NCI-H187 (cell line): Measurements from ENCODE around the gene ALMS1.
"Not testable (repeated sequence)": the region's sequence is repeated elsewhere in the genome, so short reads cannot be mapped to it uniquely, and the experiment has no call there.

Experiments used
- DNase-seq, 2 experiments: peaks; one replicate each; lab custom pipeline; 2025; lab: John Stamatoyannopoulos, UW

Gene ALMS1, protein sequence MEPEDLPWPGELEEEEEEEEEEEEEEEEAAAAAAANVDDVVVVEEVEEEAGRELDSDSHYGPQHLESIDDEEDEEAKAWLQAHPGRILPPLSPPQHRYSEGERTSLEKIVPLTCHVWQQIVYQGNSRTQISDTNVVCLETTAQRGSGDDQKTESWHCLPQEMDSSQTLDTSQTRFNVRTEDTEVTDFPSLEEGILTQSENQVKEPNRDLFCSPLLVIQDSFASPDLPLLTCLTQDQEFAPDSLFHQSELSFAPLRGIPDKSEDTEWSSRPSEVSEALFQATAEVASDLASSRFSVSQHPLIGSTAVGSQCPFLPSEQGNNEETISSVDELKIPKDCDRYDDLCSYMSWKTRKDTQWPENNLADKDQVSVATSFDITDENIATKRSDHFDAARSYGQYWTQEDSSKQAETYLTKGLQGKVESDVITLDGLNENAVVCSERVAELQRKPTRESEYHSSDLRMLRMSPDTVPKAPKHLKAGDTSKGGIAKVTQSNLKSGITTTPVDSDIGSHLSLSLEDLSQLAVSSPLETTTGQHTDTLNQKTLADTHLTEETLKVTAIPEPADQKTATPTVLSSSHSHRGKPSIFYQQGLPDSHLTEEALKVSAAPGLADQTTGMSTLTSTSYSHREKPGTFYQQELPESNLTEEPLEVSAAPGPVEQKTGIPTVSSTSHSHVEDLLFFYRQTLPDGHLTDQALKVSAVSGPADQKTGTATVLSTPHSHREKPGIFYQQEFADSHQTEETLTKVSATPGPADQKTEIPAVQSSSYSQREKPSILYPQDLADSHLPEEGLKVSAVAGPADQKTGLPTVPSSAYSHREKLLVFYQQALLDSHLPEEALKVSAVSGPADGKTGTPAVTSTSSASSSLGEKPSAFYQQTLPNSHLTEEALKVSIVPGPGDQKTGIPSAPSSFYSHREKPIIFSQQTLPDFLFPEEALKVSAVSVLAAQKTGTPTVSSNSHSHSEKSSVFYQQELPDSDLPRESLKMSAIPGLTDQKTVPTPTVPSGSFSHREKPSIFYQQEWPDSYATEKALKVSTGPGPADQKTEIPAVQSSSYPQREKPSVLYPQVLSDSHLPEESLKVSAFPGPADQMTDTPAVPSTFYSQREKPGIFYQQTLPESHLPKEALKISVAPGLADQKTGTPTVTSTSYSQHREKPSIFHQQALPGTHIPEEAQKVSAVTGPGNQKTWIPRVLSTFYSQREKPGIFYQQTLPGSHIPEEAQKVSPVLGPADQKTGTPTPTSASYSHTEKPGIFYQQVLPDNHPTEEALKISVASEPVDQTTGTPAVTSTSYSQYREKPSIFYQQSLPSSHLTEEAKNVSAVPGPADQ (N-terminal part only)

DNA sequence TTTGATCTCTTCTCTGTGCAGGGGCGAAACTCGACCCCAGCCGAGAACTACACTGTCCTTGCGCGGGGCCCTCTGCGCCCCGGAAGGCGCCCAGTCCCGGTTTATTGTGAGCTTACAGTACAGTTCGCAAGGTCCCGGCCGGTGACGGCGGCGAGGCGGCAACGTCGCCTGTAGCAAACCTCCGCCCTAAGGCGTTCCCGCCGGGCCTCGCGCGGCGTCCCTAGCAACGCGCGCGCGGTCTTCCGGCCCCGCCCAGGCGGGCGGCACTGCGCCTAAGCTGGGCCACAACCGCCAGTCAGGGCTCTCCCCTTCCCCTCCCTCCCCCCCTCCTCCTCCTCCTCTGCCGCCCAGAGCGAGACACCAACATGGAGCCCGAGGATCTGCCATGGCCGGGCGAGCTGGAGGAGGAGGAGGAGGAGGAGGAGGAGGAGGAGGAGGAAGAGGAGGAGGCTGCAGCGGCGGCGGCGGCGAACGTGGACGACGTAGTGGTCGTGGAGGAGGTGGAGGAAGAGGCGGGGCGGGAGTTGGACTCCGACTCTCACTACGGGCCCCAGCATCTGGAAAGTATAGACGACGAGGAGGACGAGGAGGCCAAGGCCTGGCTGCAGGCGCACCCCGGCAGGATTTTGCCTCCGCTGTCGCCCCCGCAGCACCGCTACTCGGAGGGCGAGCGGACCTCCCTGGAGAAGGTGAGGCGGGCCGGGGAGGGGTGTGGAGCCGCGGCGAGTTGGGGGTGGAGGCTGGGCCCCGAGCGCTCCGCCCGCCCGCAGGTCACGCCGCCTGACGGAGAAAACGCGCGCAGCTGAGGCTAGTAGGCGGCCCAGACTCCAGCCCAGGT is at the start of gene ALMS1:
Gene ALMS1, plus strand, starts transcription at position 333 of the 838 bp plus-strand sequence. Its CDS starts 33 bp downstream, at position 366.
- peak; percentile 48 to 78 for DNase-seq

DNA sequence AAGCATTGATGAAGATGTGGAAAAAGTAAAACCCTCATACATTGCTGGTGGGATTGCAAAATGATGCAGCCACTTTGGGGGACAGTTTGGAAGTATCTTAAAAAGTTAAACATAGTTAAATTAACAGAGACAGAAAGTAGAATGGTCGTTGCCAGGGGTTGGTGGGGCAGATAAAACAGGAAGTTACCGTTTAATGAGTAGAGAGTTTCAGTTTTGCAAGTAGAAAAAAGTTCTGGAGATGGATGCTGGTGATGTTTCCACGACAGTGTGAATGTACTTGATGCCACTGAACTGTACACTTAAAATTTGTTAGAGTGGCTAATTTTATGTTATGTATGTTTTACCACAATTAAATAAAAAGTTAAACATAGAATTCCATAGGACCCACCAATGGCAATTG is 47.8 kb upstream of the ALMS1 start:
- DNase-seq: no peak

DNA sequence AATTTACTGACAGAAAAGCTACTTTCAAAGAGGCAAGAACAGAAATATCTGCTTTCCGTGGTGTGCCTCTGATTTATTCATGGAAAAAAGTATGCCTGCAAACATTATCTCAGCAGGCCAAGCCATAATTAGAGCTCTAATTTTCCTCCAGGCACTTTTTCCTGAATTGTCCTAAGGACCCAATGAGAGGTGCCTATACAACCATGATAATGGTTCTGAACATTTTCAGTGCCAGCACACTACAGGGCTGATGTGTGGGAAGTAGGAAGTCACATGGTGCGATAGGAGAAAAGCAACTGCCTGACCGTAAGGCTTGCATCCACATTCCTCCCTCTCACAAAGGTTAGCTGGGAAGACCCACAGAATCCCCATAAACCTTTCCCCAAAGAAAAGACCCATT is 46.4 kb upstream of the ALMS1 start:
- no peak for DNase-seq

DNA sequence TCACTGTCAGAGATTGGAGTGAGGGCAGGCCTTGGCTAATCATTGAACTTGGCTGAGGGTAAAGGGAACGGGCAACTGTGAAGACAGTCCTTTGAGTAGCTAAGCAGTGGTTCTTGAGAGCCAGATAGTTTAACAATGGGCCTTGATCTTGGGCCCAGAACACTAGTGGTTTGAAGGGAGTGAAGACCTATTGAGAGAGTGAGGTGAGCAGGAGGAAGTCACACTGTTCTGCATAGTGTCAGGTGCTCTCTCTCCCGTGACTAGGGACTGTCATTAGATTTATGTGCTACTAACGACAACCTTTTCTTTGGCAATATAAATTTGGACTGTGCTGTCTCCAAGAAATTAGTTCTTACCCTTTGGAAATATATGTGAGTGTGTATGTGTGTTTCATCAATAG is 44.6 kb upstream of the ALMS1 start:
- no peak for DNase-seq

DNA sequence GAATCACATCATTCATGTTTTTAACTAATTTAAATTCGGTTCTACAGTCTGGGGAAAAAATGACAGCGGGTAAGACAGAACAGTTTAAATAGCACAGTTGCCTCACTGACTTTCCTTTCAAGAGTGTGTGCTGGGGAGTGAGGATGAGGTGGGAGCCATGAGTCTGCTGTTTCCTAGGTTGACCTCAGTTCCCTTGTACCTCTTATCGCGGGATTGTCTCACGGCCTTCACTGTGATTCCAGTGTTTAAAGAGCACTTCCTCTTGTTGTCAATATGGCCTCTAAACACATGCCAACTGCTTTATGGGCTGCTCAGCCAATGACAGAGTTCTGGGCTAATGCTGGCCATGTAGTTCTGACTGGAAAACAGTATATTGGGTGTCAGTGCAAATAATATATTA is 41.6 kb upstream of the ALMS1 start:
- DNase-seq: no peak

DNA sequence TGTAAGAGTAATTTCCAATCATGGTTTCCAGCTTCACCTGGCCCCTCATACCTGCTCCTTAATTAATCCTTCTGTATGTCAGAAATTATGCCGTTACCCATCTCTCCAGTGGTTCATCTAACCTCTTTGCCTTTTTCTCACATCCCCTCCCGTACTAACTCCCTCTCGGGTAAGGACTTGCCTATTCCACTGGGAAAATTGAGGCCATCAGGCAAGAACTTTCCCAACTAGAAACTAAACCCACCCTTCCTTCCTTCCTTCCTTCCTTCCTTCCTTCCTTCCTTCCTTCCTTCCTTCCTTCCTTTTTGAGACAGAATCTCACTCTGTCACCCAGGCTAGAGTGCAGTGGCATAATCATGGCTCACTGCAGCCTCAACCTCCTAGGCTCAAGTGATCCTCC is 40.9 kb upstream of the ALMS1 start:
- DNase-seq: not testable (repeated sequence)

DNA sequence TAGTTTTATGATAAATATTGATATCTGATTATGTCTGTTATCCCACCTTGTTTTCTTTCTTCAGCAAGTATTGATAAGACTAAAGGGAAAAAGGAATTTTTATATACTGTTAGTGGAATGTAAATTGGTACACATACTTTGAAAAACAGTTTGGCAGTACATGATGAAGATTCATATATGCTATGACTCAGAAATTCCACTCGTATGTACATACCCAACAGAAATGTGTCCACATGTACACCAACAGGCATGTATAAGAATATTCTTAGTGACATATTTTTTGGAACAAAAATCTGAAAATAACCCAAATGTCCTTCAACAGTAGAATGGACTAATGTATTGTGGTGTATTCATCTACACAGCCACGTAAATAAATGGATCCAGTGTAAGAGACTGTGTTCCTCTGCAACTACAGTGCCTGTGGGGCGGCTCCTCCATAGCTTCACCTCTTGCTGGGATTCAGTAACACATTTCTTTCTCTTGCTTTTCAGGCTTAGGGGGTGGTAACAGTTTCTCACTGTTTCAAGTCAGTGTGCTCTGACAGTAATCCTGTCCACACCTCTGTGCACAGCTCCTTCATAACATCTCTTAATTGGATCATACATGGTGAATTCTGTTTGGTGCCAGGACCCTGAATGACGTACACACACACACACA is 35.5 kb upstream of the ALMS1 start:
- DNase-seq: no peak

DNA sequence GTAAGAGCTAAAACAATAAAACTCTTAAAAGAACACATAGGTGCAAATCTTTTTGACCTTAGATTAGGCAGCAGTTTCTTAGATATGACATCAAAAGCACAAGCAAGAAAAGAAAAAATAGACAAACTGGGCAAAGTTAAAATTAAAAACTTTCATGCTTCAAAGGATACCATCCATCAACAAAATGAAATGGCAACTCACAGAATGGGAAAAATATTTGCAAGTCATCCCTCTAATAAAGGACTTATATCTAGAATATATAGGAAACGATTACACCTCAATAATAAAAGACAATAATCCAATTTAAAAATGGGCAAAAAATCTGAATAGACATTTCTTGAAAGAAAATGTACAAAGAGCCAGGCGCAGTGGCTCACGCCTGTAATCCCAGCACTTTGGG is 29.5 kb upstream of the ALMS1 start:
- no peak for DNase-seq

DNA sequence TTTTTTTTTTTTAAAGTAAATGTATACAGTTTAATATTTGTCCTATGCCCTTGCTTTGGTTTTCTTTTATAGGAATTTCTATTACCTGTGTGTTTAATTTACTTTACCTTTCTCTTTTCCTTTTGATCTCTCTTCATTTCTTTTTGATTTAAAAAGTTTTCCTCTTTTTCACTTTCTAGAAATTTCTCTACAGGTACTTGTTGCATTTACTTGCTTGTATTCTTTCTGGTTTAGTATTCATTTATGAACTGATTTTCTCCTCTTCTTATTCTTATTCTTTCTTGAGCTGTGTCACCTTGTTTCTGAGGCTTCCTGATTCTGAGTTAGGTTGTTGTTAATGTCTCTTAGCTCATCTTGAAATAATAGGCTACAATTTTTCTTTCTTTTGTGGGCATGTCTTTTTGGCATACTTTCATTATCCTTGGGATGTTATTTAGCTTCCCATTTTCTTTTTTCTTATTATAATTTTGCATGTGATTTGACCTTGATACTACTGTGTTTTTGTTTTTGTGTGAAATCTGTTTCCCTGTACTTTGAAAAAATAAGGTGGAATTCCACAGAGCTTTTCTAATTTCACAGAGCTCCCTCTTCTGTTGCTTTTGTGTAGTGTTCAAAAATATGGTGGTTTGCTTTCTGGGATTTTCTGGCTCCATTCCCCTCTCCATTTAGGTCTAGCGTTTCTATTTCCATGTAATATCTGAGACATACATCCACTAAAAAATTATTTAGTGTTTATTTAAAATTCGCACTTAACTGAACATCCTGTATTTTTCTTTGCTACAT is 25.5 kb upstream of the ALMS1 start:
- DNase-seq: no peak

DNA sequence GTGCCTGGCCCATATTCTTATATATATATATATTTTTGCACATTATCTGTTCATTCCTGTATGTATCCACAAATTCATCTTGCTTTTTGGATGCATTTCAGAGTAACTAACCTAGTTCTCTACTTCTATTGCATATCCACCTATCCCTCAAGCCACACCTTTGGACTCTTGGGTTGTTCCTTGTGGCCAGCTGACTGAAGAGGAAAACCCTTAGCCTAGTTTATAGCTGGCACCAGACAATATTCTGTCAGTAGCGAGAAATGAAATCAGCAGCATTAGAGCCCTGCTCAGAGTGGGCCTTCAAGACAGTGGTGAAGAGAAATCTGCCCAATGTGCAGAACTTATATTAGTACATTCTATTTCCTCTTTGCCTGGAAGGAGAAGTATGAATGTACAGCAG is 19.6 kb upstream of the ALMS1 start:
- no peak for DNase-seq

DNA sequence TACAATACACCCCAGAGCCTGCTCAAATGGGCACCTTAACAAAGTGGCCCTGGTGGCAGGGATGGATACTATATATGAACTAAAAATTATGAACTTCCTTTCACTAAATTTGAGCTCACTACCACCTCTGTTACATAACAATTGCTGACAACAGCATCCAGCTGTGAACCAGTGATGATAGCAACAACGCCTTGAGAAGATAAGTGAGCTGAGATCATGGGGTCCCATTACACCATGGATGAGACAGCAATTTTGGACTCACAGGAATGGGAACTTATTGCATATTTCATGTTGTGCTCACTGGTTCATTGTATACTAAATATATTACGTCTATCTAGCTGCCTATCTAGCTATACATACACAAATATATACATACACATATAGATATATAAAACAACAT is 16.9 kb upstream of the ALMS1 start:
- no peak for DNase-seq

DNA sequence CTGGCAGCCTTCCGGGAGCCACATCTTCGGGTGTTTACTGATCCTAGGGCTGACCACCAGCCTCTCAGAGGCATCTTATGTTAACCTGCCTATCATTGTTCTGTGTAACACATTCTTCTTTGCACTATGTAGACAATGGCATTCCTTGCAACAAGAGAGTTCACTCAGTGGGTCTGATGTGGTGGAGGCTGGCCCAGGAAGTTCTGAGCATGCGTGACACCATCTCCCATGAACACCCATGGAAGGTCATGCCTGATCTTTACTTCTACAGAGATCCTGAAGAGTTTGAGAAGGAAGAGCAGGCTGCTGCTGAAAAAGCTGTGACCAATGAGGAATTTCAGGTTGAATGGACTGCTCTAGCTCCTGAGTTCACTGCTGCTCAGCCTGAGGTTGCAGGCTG is 15.3 kb upstream of the ALMS1 start:
- DNase-seq: no peak

DNA sequence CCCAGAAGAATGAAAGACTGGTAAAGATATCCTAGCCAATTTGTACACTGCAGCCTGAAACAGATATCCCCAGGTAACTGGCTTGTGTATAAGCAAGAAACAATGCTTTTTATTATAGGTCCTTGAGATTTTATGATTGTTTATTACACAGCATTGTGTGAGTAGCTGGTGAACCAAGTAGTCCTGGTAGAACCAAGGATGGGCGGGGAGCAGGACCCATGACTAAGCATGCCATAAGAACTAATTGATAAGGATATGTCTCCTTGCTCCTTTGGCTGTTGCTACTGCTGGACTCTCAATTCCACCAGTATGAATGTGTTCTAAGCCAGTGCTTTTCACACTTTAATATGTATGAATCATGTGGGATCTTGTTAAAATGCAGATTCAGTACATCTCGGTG is 12.3 kb upstream of the ALMS1 start:
- DNase-seq: no peak

DNA sequence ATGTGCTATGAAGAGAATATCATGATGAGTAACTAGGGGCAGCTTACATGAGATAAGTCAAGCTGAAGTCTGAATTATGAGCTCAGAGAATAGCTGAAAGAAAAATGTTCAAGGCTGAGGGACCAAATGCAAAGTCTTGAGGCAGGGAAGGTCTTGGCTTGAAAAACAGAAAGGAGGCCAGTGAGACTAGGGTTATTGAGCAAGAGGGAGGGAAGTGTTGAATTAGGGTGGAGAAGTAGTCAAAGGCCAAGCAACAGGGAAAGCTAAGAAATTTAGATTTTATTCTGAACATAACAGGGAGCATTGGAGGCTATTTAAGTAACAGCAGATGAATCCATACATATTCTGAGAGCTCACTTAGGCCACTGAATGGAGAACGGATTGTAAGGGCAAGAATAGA is 11.4 kb upstream of the ALMS1 start:
- DNase-seq: no peak

DNA sequence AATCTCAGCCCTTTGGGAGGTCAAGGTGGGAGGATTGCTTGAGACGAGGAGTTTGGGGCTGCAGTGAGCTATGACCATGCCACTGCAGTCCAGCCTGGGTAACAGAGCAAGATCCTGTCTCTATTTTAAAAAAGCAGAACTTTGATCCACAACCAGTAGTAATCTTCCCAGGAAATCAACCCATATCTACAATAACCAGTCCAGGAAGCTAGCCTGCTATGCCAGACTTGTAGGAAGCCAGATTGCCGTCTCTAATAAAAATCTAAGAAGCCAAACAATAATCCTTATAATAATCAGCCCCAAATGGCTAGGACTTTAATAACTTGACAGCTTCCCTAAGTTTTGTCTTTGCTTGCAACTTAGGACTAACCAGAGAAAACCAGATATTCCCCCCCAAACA is 9.0 kb upstream of the ALMS1 start:
- no peak for DNase-seq

DNA sequence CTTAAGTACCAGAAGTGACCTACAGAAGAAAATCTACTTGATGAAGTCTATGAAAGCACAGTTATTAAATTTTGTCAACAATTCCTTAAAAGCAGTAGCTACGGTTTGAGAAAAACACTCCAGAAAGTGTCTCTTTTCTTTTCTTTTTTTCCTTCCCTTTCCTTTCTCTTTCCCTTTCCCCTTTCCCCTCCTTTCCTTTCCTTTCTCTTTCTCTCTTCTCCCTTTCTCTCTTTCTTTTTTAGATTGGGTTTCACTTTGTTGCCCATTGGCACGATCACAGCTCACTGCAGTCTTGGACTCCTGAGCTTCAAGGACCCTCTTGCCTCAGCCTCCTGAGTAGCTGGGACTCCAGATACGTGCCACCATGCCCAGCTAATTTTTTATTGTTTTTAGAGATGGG is 2.6 kb upstream of the ALMS1 start:
- no peak for DNase-seq

DNA sequence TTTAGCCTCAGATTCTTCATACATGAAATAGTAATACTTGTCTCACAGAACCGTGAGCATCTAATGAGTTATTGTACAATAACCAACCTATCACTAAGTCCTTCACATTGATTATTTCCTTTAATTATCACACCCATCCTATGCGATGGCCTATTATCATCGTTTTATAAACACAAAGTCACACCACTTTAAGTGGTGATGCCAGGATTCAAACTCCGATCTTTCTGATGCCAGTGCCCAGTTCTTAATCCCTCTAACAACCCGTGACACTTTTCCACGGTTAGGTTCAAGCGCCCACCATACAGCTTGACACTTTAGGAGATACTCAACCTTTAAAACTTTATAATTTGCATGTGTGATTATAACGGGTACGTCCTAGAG is 523 bp upstream of the ALMS1 start:
- DNase-seq: no peak

DNA sequence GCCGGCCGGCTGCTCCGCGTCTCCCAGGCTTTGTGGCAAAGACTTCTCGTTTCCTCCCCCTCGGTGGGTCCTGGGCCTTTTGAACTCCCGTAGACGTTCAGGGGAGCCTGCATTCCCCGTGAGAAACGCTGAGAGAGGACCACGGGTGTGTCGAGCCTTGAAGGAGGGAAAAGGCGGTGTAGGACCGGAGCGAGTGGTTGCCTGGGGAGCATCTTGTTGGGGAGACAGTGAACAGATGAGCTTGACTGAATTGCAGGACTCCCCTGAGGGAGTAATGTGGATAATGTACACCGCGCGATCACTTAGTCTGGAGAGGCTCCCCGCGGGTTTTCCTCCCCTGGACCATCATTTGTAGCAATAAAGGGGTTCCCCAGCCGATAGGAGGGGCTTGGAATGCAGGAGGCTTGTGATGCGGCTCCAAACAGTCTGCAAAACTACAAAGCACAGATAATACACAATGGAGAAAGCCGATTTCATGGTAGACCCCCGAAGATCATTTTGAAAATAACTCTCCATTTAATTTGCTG is 769 bp downstream of the ALMS1 start:
- DNase-seq: no peak

DNA sequence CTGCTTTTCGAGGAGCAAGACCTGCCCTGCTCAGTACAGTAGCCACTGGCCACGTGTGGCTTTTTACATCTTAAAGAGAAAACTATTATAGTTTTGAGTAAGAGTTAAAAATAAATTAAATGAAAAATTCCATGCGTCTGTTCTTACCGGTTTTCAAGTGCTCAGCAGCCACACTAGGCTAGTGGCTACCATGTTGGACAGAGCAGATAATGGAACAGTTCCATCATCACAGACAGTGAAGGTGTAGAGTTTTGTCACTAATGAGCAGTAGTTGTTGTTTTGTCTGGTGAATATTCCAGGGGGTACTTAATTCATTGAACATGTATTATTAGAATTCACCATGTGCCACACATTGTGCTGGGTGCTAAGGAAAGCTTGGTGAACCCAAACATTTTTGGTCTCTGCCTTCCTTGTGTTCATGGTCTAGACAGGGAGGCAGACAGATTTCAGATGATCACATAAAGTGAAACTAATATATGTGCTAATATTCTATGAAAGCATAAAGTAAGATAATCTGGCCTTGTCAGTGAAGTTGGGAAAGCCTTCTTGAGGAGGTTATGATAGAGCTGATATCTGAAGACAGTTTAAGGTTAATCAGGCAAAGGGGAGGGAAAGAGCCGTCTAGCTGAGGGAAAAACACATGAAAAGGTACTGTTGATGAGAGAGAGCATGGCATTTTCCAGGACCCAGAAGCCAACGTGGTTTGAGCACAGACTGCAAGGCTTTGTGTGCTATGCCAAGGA is 1.4 kb downstream of the ALMS1 start:
- no peak for DNase-seq
